ENCODE measurements around the gene DNMBP.

DNA sequence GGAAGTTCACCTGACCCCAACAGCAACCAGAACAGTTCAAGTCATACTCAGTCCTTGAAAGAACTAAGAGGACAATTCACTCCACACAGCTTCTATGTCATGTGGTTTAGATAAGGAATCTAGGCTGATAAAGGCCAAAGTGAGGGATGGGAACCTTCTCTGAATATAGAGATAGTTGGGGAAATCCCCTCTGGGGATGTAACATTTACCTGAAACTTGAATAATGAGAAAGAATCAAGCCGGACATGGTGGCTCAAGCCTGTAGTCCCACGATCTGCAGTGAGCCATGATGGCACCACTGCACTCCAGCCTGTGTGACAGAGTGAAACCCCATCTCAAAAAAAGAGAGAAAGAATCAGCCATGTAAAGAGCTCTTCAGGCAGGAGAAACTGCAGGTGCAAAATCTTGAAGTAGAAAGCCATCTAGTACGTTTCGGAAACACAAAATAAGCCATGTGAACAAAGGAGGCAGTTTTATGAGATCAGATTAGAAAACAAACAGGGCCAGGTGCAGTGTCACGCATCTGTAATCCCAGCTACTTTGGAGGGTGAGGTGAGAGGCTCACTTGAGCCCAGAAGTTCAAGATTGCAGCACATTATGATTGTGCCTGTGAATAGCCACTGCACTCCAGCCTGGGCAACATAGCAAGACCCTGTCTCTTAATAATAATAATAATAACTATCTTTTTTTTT is 4.5 kb upstream of the DNMBP start:
- TF ChIP-seq FOXK2 (IDR thresholded peaks at IDR 0.05) (no peak), SP1 (IDR thresholded peaks at IDR 0.05) (no peak), CTBP1 (IDR thresholded peaks at IDR 0.05; ENCODE audit: borderline replicate concordance) (no peak), SUZ12 (IDR thresholded peaks at IDR 0.05) (no peak), NFRKB (IDR thresholded peaks at IDR 0.05) (no peak), BHLHE40 (IDR thresholded peaks at IDR 0.05; ENCODE audit: borderline replicate concordance) (no peak), FOXM1 (IDR thresholded peaks at IDR 0.05; ENCODE audit: borderline replicate concordance) (no peak)

Data from HEK293T (cell line).